ENCODE measurements around the gene OGT.
"Not testable (repeated sequence)": the region's sequence is repeated elsewhere in the genome, so short reads cannot be mapped to it uniquely, and the experiment has no call there.

The OGT gene

DNA sequence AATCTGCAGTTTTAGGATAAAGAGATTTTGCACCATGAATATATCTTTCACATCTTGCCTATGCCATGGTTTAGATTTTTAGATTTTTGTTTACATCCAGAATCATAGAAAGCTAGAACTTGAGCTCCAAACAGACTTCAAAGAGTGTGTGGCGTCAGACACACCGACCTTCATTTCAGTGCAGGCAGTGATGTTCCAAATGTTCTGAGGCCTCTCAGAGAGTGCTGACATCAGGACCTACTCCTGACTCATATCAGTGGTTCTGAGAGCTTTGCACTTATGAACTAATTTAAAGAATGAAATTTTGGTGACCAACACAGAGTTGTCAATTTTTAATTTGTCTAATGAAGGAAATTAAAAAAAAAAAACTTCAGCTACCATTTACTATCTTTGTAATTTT is 67.1 kb downstream of the OGT start:
- no peak for DNase-seq

DNA sequence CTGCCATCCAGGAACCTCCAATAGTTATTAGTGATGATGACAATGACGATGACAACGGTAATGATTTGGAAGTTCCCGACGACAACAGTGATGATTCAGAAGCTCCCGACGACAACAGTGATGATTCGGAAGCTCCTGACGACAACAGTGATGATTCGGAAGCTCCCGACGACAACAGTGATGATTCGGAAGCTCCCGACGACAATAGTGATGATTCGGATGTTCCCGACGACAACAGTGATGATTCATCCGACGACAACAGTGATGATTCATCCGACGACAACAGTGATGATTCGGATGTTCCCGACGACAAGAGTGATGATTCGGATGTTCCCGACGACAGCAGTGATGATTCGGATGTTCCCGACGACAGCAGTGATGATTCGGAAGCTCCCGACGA is 70.7 kb downstream of the OGT start:
- DNase-seq: no peak

DNA sequence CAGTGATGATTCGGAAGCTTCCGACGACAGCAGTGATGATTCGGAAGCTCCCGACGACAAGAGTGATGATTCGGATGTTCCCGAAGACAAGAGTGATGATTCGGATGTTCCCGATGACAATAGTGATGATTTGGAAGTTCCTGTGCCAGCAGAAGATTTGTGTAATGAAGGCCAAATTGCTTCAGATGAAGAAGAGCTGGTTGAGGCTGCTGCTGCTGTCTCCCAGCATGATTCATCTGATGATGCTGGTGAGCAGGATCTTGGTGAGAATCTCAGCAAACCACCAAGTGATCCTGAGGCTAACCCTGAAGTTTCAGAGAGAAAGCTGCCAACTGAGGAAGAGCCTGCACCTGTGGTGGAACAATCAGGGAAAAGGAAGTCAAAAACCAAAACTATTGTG is 71.2 kb downstream of the OGT start:
- DNase-seq: no peak

DNA sequence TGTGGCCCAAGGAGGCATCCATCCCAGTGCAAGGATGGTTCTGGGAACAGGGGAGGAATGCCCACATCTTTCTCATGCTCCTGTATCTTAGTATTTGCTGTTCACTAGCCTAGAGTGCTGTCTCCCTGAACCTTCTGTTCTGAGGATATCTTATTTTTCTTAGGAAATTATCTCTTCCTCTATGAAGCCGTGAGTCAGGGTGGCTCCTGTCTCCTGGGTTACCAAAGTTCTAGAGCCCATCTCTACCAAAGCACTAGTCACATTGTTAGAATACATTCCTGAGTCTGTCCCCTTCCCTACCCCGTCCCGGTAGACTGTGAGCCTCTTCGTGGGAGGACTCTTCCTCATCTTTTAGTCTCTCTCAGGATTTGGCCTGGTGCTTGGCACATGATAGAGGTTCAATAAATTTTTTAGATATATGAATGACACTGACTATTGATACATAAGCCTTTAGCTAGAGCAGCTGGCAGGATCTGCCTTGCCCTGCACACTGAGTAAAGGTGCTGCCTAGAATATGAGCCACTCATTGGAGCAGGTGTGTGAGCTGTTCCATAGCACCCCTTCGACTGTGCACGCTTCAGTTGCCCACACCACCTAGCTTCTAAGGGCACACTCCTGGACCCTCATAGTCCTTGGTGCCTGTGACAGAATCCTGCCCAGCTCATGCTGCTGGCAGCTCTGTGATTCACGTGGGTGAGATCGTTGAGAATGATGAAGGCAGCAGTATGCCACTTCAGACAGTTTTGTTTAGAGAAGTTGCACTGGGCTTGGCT is 72.1 kb downstream of the OGT start:
- DNase-seq: no peak

DNA sequence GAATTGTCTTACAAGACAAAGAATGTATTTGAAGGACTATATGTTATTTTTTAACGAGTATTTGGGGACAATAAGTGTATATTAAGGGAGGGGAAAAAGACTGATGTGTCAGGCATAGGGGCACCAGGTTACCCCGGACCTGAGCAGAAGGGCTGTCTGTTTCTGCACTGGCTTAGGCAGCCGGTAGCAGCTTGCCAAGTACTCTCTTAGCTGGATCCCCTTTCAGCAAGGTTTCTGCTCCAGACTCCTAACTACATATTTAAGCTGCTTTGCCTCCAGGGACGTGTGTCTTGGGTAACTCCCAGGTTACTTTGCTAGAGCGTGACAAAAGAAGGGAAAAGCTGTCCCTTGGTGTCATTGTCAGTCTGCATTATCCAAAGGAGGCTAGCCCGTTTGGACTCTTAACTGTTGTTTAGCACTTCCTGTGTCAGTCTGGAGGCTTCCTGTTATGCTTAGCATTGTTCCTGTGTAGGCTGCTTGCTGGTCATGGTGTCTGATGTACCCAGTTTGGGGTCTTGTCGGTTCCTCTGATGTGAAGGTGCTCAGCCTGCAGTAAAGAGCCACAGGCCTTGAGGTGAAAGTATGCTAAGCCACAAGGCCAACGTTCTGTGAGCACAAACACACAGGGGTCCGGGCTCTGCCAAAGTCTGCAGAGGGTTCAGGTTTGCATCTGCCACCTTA is 73.8 kb downstream of the OGT start:
- DNase-seq: no peak

DNA sequence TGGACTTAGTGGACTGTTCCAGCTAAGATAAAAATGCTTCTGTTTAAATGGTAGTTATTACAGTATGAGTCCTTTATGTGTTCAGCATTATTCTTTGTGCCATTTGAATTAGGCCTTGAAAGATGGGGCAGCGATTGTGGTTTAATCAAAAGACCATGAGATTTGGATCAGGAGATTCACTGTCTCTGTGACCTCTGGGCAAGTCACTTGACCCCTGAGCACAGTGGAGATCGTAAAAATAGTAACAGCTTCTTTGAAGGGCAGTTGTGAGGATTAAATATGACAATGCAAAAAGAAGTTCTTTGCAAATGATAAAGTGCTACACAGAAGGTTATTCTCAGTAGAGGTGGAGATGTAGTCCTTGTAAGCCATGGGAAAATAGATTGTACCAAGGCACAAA is 74.6 kb downstream of the OGT start:
- no peak for DNase-seq

DNA sequence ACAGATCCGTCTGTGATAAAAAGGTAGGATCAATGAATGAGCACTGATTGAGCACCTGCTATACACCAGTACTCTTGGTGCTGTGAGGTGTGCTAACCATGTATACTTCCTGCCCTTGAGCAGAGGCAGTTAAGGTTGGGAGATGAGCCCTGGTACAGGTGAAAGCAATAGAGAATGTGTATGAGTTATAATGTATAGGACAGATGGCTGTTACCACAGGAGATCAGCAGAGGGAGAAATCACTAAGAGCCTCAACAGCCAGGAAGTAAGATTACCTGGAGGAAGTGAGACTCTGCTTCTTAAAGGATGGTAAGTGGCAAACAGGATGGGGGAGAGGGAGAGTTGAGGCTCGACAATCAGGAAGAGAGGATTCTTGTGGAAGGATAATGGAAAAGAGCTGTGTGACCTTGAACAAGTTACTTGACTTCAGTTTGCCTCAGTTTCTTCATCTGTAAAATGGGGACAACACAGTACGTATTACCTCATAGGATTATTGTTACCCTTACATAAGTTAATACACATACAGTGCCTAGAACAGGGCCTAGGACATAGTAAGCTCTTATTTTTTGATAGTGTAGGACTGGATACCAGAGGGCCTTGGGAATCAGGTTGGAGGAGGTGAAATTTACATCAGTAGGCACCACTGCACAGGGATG is 76.3 kb downstream of the OGT start:
- DNase-seq: no peak

DNA sequence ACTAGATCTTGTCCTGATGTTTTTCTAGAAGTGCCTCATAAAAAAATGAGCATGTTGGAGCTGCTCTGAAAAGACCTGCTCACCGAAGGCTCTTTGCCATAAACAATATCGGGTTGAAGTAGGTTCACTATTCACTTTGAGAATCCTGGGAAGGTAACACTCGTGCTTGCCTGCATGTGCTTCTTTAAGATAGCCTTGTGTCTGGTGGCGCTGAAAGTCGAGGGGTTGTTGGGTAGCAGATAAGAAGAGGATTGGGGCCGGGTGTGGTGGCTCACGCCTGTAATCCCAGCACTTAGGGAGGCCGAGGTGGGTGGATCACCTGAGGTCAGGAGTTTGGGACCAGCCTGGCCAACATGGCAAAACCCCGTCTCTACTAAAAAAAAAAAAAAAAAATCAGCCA is 78.8 kb downstream of the OGT start:
- not testable (repeated sequence) for DNase-seq

DNA sequence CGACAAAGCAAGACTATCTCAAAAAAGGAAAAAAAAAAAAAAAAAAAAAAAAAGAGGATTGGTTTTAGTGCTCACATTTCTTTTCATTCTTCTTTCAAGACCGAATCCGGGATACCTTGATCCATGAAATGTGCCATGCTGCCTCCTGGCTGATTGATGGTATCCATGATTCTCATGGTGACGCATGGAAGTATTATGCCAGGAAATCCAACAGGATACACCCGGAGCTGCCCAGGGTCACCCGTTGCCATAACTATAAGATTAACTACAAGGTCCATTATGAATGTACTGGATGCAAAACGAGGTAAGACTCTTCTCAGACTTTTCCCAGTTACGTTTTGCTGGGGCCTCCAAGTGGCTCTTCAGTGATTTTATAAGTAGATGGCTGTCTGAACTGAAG is 79.4 kb downstream of the OGT start:
- DNase-seq: no peak

DNA sequence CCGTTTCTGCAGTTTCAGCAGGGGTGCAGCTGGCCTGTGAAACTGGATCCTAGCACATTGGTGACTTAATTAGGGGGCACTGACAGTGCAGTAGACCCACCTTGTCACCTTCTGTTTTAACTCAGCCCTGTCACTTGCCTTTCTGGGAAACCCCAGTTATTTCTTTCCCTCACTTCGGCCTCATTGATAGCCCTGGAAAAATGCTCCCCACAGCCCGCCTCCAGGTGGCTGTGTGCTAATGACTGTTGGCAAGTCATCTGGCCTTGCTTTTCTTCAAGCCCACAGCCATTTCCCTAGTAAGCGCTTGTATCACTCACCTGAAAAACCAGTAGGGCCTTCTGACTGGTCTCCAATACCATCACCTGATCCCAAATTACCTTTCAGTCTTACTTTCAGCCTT is 82.2 kb downstream of the OGT start:
- DNase-seq: no peak

DNA sequence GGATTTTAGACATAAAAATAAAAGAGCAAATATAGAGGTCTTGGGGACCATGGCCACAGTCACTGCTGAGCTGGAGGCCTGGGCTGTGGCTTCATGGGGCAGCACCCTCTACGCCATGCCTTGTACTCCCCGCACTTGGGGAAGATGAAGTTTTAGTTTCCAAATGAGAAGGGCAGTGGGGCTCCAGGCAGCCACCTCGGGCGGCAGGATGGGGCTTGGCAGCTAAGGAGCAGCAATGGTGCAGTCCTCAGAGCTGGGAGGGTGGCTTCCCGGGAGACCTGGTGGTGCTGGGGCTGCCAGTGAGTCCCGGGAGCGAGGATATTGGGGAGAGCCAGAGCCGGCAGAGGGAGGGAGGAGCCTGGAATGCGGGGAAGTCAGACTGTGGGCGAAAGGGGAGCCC is 83.0 kb downstream of the OGT start:
- DNase-seq: no peak

DNA sequence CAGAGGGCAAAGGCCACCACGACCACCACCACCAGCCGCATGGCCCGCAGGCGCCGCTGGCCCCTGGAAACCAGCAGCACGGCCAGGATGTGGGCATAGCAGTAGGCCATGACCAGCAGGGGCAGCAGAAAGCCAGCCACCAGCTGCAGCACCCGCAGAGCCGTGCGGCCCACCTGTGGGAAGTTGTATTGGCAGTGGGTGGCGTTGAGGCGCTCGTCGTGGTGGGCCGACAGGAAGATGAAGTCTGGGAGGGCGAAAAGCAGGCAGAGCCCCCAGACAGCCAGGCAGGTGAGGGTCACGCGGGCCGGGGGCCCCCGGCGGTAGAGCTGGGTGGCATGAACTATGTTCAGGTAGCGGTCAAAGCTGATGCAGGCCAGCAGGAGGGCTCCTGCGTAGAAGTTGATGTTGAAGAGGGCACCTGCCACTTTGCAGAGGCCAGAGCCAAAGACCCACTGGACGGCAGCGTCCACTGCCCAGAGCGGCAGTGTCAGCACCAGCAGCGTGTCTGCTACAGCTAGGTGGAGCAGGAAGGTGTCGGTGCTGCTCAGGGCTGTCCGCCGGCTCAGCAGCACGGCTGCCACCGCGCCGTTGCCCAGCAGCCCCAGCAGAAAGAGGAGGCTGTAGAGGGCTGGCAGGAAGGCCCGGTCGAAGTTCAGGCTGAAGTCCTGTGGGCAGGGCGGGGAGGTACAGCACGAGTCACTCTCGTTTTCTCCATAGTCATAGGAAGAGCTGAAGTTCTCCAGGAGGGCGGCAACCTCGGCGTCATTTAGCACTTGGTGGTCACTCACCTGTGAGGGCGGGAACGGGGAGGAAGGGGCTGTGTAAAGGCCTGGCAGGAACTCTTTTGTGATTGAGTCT is 84.0 kb downstream of the OGT start:
- peak; percentile 51 for DNase-seq

DNA sequence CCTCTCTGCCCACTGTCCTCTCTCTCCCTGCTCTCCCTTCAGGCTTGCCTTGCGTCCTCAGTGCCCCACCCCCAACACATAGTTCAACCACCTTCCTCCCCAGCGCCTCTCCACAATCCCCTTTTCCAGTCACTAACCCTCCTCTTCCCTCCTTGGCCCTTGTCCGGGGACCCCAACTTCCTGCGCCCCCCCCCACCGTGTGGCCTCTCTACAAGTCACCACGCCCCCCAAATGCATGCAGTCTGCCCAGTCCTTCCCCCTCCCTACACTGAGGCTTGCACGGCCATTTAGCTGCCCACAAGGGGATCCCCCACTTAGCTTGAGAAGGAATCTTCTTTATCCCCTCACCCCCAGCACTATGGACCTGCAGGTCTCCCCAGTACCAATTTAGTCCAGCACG is 84.8 kb downstream of the OGT start:
- DNase-seq: no peak

DNA sequence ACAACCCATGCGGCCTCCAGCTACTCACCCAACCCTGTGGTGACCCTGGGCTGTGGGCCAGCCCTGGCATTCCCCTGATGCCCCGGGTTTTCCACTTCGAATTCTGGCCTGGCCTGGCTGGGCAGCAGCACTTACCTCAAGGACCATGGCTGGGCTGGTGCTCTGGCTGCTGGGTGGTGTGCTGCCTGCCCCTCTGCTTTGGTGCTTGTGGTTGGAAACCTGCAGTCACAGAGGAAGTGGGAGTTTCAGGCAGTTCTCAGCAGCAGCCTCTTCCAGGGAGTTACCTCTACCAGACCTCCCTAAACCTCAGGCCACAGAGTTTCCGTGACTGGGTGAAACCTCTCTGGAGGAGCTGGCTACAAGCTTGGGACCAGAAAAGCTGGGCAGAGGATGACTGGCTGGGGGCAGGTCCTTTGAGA is 85.4 kb downstream of the OGT start, which contains the start of gene CXCR3:
Gene CXCR3 (minus strand): TSS at position 209 of the 419 bp plus-strand sequence. CDS start 62 bp downstream, at position 147.
- DNase-seq: peak; percentile 68

DNA sequence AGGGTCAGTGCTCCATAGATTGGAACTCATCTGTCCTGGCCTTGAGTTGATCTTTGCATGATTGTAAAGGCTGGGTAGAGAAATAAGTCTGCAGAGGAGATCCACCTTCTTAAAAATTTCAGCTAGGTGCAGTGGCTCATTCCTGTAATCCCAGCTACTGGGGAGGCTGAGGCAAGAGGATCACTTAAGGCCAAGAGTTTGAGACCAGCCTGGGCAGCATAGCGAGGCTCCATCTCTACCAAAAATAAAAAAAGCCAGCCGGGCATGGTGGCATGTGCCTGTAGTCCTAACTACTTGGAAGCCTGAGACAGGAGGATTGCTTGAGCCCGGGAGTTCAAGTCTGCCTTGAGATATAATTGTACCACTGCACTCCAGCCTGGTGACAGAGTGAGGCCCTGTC is 85.9 kb downstream of the OGT start:
- no peak for DNase-seq

DNA sequence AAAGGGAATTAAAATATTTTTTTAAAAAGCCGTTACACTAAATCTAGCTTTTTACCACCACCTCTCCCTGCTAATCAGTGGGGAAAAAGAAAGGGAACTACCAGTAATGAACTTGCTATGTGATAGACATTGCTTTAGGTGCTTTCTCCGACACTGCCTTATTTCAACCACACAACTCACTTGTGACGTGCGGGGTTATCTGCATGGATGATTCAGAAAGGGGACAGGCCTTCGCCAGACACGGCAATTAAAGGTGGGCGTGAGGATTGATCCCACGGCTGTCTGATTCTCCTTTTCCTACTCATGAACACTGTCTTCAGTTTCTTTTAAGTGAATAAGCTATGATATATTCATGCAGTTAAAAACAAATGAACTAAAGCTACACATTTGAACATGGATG is 86.3 kb downstream of the OGT start:
- DNase-seq: peak; percentile 68

DNA sequence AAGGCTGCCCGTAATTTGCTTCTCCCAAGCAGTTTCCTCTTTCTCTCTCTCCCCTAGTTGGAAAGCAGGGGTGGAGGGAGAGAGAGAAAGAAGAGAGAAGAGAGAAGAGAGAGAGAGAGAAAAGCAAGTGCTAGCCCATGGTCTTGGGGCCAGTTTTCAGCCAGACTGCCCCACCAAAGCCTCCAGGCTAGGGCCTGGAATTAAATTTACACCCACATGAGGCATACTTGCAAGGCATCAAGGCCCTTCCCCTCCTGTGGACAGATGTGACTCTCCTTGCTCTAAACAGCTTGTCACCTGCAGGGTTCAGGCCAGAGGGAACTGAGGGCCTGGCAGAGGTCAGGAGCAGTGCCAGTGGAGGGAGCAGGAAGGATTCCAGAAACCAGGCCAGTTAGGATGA is 87.1 kb downstream of the OGT start:
- DNase-seq: no peak

DNA sequence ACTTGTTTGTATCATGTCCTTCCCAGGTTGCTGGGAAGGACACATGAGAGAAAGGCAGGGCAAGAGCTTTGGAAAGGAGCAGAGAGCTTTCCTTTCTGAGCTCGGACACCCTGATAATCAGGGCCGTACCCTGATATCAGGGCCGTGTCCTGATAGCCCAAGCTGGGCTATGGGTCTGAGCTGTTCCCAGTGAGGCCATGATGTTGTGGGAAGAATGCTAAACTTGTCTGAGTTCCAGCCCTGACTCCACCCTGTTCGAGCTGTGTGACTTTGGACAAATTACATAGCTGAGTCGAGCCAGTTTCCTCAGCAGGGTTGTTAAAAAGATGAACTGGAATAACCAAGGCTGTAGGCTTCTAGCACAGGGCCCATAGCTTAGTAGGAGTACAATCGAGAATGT is 88.7 kb downstream of the OGT start:
- DNase-seq: no peak

DNA sequence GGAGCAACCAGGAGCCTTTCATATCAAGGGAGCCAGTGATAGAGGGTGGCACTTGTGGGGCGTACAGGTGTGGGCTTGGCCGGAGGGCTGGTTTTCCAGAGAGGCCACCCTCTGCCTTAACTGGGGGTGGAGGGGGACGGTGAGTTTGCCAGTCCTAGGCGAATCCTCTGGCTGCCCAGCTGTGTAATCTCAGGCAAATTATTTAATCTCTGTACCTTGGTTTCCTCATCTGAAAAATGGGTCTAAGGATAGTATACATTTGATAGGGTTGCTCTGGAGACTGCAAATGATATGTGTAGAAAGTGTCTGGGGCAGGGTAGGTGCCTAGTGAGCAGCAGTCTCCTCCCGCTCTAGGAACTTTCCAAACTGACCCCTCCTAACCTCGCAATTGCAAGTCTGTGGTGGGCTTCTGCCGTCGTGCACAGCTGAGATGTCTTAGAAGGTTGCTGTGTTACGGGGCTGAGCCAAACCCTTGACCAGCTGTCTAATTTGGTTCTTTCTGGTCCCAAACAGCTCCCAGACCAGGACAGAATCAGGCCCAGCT is 89.2 kb downstream of the OGT start:
- no peak for DNase-seq

DNA sequence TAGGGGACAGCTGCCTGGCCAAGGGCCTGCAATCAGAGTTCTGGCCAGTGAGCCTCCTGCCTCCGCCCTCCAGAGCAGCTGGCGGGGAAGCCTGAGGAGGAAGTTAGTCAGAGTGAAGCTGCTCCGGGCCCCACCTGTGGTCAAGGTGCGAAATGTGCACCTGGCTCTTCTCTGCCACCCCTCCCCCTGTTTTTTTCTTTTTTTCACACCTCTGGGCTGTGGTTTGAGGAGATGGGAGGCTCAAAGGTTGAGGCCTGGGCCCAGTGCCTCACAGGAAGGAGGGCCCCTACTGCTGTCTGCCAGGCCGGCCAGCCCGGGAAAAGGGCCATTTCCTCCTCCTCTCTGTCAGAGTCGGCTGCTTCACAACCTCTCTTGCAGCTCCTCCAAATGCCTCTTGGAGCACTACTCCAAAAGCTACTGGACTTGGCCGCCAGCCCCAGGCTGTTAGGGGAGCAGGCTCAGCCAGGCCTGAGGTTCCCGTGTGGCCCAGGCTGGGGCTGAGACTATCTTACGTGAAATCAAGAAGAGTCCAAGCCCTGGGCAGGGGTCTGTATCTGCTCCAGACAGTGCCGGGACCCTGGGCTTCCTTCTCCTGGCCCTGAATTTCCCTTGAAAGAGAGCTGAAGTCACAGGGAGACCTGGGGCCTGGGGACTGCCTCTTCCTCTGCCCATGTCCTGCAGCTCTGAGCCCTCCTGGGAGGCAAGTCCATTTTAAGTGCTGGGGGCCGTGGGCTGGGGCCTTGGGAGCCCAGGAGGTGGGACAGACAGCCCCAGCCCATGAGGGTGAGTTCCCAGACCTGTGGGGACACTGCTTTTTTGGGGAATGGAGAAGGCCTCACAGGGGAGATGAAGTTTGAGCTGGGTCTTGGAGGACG is 89.9 kb downstream of the OGT start:
- DNase-seq: peak; percentile 60

DNA sequence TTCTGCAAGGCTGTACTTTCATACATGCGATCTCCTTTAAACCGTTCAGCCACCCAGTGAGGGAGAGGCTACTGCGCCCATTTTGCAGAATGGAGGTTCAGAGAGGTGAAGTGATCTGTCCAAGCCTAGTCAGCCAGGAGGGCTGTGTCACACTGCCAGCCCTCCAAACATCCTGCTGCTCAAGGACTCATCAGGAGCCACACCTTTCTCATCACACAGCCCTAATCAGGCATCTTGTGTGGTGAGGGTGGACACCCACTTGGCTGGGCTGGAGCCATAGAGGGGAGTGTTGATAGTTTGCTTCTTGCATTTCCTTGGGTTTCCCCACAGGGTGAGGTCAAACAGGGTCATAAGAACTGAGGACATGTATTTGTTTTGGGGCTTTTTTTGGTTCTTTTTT is 90.8 kb downstream of the OGT start:
- DNase-seq: no peak

DNA sequence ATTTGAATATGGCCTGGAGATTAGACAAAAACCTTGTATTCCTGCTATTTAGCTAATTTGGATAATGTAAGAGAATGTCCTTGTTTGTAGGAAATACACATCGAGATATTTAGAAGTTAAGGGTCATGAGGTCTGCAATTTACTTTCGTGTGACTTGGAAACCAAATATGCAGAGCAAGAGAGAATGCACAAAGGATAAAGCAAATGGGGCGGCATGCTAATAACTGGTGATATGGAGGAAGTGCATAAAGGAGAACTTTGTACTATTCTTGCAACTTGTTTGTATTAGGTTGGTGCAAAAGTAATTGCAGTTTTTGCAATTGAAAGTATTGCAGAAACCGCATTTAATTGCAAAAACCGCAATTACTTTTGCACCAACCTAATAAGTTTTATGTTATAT is 92.6 kb downstream of the OGT start:
- DNase-seq: no peak

Measured in activated CD8-positive, alpha-beta memory T cell treated with anti-CD3 and anti-CD28 coated beads, Interleukin-2, amount 50 U/mL, for 4 hours (primary cell).